ENCODE data around the gene TNIK. TPM values are rescaled to one million over a fixed set of nuclear protein-coding genes. Genes with fewer than 3 reads are reported as not detected.
A peak's percentile ranks its signal among the peaks of the same experiment; 100 is the strongest.

TNIK gene
- total RNA-seq, 2 donors from 2014 or later, result 31.7 to 37.9 TPM

GRCh38 chr3:171416061-171416460, 44.1 kb downstream of the TNIK start:
- no peaks in the 10 kb centered on the region for H3K36me3 Mint-ChIP-seq
- DNase-seq (ENCODE audit: low spot score in 2 of 2), result no peak
- no peak overlapping the region for H3K27ac Mint-ChIP-seq
- ATAC-seq, result no peak
- H3K9me3 Mint-ChIP-seq, result no peaks in the 10 kb centered on the region

- Mint-ChIP-seq H3K36me3 (no peaks in the 10 kb centered on the region), H3K27ac (no peak overlapping the region), H3K9me3 (no peaks in the 10 kb centered on the region)
- DNase-seq (ENCODE audit: low spot score in 2 of 2) (no peak), ATAC-seq (no peak)
Measured at GRCh38 chr3:171415070-171415469, 45.1 kb downstream of the TNIK start.

GRCh38 chr3:171412473-171412872, 47.7 kb downstream of the TNIK start:
- ATAC-seq, result no peak
- Mint-ChIP-seq H3K27ac (no peak overlapping the region), H3K36me3 (peaks cover 0 to 4% of the 10 kb centered on the region in 2 donors), H3K9me3 (no peaks in the 10 kb centered on the region)
- no peak for DNase-seq (ENCODE audit: low spot score in 2 of 2)

GRCh38 chr3:171412054-171412453, 48.2 kb downstream of the TNIK start:
- DNase-seq (ENCODE audit: low spot score in 2 of 2) (no peak), ATAC-seq (no peak)
- H3K27ac Mint-ChIP-seq, result no peak overlapping the region
- H3K9me3 Mint-ChIP-seq, result no peaks in the 10 kb centered on the region
- peaks cover 0 to 6% of the 10 kb centered on the region in 2 donors for H3K36me3 Mint-ChIP-seq

- ATAC-seq (no peak), DNase-seq (ENCODE audit: low spot score in 2 of 2) (no peak)
- Mint-ChIP-seq H3K27ac (no peak overlapping the region), H3K9me3 (no peaks in the 10 kb centered on the region), H3K36me3 (peaks cover 0 to 19% of the 10 kb centered on the region in 2 donors)
Measured at GRCh38 chr3:171410186-171410585, 50.0 kb downstream of the TNIK start.

- peaks cover 0 to 19% of the 10 kb centered on the region in 2 donors for H3K36me3 Mint-ChIP-seq
- H3K27ac Mint-ChIP-seq, result no peak overlapping the region
- DNase-seq (ENCODE audit: low spot score in 2 of 2) (no peak), ATAC-seq (peak; percentile 66 to 76)
- H3K9me3 Mint-ChIP-seq, result no peaks in the 10 kb centered on the region
Measured at GRCh38 chr3:171407759-171408158, 52.4 kb downstream of the TNIK start.

GRCh38 chr3:171404376-171404967, 55.7 kb downstream of the TNIK start:
- H3K36me3 Mint-ChIP-seq, result peaks cover 0 to 19% of the 10 kb centered on the region in 2 donors
- ATAC-seq, result no peak

GRCh38 chr3:171402281-171402680, 57.9 kb downstream of the TNIK start:
- Mint-ChIP-seq H3K36me3 (peaks cover 0 to 14% of the 10 kb centered on the region in 2 donors), H3K9me3 (no peaks in the 10 kb centered on the region), H3K27ac (no peak overlapping the region)
- DNase-seq (ENCODE audit: low spot score in 2 of 2) (no peak), ATAC-seq (no peak)

More at GRCh38 chr3:171404376-171404967, 55.7 kb downstream of the TNIK start:
- no peaks in the 10 kb centered on the region for H3K9me3 Mint-ChIP-seq
- no peak for DNase-seq (ENCODE audit: low spot score in 2 of 2)
- H3K27ac Mint-ChIP-seq, result no peak overlapping the region

- Mint-ChIP-seq H3K36me3 (peaks cover 0 to 7% of the 10 kb centered on the region in 2 donors), H3K27ac (no peak overlapping the region), H3K9me3 (no peaks in the 10 kb centered on the region)
- ATAC-seq (no peak), DNase-seq (ENCODE audit: low spot score in 2 of 2) (no peak)
Measured at GRCh38 chr3:171401432-171401831, 58.8 kb downstream of the TNIK start.

- ATAC-seq (no peak), DNase-seq (ENCODE audit: low spot score in 2 of 2) (no peak)
- Mint-ChIP-seq H3K36me3 (no peaks in the 10 kb centered on the region), H3K9me3 (peaks cover 0 to 3% of the 10 kb centered on the region in 2 donors), H3K27ac (no peak overlapping the region)
Measured at GRCh38 chr3:171399842-171400241, 60.4 kb downstream of the TNIK start.

- no peak for ATAC-seq
Measured at GRCh38 chr3:171398343-171398742, 61.9 kb downstream of the TNIK start.

GRCh38 chr3:171397089-171397488, 63.1 kb downstream of the TNIK start:
- no peak for DNase-seq (ENCODE audit: low spot score in 2 of 2)
- H3K27ac Mint-ChIP-seq, result no peak overlapping the region
- peaks cover 0 to 12% of the 10 kb centered on the region in 2 donors for H3K36me3 Mint-ChIP-seq
- H3K9me3 Mint-ChIP-seq, result peaks cover 0 to 5% of the 10 kb centered on the region in 2 donors
- ATAC-seq, result no peak

More at GRCh38 chr3:171398343-171398742, 61.9 kb downstream of the TNIK start:
- H3K27ac Mint-ChIP-seq, result no peak overlapping the region
- no peak for DNase-seq (ENCODE audit: low spot score in 2 of 2)
- H3K9me3 Mint-ChIP-seq, result peaks cover 0 to 5% of the 10 kb centered on the region in 2 donors
- peaks cover 0 to 8% of the 10 kb centered on the region in 2 donors for H3K36me3 Mint-ChIP-seq

- ATAC-seq, result no peak
- Mint-ChIP-seq H3K9me3 (peaks cover 2 to 5% of the 10 kb centered on the region in 2 donors), H3K27ac (no peak overlapping the region), H3K36me3 (peaks cover 9 to 22% of the 10 kb centered on the region in 2 donors)
- no peak for DNase-seq (ENCODE audit: low spot score in 2 of 2)
Measured at GRCh38 chr3:171396048-171396447, 64.2 kb downstream of the TNIK start.

GRCh38 chr3:171393032-171393744, 67.0 kb downstream of the TNIK start:
- DNase-seq (ENCODE audit: low spot score in 2 of 2) (no peak), ATAC-seq (no peak)
- H3K9me3 Mint-ChIP-seq, result peaks cover 4 to 5% of the 10 kb centered on the region in 2 donors
- H3K27ac Mint-ChIP-seq, result no peak overlapping the region
- H3K36me3 Mint-ChIP-seq, result peaks cover 13 to 24% of the 10 kb centered on the region in 2 donors

GRCh38 chr3:171391432-171391831, 68.8 kb downstream of the TNIK start:
- DNase-seq (ENCODE audit: low spot score in 2 of 2) (no peak), ATAC-seq (no peak)
- Mint-ChIP-seq H3K9me3 (peaks cover 4 to 5% of the 10 kb centered on the region in 2 donors), H3K36me3 (peaks cover 13 to 24% of the 10 kb centered on the region in 2 donors), H3K27ac (no peak overlapping the region)

- peaks cover 4 to 5% of the 10 kb centered on the region in 2 donors for H3K9me3 Mint-ChIP-seq
Measured at GRCh38 chr3:171390051-171390941, 69.9 kb downstream of the TNIK start.

GRCh38 chr3:171389491-171389890, 70.7 kb downstream of the TNIK start:
- Mint-ChIP-seq H3K27ac (no peak overlapping the region), H3K36me3 (peaks cover 13 to 22% of the 10 kb centered on the region in 2 donors), H3K9me3 (peaks cover 0 to 4% of the 10 kb centered on the region in 2 donors)
- DNase-seq (ENCODE audit: low spot score in 2 of 2) (no peak), ATAC-seq (no peak)

More at GRCh38 chr3:171390051-171390941, 69.9 kb downstream of the TNIK start:
- DNase-seq (ENCODE audit: low spot score in 2 of 2) (no peak), ATAC-seq (no peak)
- peaks cover 13 to 24% of the 10 kb centered on the region in 2 donors for H3K36me3 Mint-ChIP-seq
- H3K27ac Mint-ChIP-seq, result no peak overlapping the region
